Measurements from ENCODE around the gene VAC14.

VAC14 gene

DNA sequence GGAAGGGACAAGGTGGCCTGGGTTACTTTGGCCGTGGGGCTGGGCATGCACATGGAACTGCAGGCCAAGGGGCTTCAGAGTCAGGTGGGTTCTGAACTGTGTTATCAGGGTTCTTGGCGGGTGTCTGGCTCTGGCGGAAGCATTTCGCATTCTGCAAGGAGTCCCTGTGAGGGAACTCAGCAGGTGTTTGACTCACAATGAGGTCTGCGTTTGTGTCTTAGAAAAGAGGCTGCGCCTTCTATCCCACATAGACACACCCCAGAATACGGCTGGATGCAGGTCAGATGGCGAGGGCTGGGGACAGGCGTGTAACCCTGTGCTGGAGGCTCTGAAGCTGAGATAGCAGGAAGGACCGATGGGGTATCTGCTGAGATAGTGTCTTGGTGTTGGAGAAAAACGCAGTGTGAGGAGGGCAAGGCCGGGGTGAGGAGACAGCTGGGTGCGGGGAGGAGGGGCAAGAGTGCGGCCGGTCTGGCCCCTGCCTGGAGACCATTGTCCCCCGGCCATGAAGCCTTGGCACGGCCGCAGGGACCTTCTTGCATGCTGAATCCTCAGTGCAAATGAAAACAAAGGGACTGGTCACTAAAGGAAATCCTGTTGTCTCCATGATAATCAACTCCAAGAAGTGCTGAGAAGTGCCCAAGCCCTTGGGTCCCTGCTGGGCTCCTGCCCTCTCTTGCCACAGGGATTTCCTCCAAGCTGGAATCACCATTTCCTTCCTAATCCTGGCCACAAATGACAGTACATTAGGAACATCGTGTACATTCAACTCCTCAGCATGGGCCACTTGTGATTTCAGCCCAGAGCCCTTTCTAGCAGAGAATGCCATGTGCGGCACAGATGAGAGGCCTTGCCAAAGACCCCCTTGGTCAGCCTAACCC, 92.4 kb downstream of the VAC14 start:
- no peak for TF ChIP-seq POLR2AphosphoS5 (IDR thresholded peaks at IDR 0.05; ENCODE audit: low read depth, low read length)
- TF ChIP-seq POLR2A (IDR thresholded peaks at IDR 0.05; ENCODE audit: low read depth, low read length) = no peak
- no peak for TF ChIP-seq TAF1 (IDR thresholded peaks at IDR 0.05; ENCODE audit: borderline replicate concordance, low read depth, low read length)
- DNase-seq (ENCODE audit: insufficient read length) = no peak
- FAIRE-seq = no peak

DNA sequence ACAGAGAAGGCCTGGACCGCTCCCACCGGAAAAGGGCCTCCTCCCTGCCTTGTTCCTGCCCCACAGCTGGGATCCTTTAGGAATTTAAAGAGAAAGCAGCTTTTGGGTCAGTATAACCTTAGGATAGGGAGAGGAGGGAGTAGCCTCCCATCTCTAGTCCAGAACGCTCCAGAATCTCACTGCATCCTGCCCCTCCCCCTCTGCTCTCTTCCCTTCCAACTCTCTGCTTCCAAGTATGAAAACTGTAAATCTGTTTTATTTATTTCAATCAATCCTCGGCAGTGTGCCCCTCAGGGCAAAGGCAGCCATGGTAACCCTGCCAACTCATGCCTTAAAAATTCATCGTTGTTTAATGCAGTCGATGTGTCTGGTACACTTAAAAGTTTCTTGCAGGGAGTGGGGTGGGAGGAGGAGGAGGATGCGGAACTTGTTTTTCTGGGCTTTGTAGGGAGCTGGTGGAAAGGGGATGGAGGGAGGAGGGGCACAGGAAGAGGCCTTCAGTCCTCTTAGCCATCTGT, 94.0 kb downstream of the VAC14 start:
- no peak for DNase-seq (ENCODE audit: insufficient read length)
- no peak for TF ChIP-seq POLR2A (IDR thresholded peaks at IDR 0.05; ENCODE audit: low read depth, low read length)
- no peak for TF ChIP-seq TAF1 (IDR thresholded peaks at IDR 0.05; ENCODE audit: borderline replicate concordance, low read depth, low read length)
- TF ChIP-seq POLR2AphosphoS5 (IDR thresholded peaks at IDR 0.05; ENCODE audit: low read depth, low read length) = no peak
- FAIRE-seq = no peak

DNA sequence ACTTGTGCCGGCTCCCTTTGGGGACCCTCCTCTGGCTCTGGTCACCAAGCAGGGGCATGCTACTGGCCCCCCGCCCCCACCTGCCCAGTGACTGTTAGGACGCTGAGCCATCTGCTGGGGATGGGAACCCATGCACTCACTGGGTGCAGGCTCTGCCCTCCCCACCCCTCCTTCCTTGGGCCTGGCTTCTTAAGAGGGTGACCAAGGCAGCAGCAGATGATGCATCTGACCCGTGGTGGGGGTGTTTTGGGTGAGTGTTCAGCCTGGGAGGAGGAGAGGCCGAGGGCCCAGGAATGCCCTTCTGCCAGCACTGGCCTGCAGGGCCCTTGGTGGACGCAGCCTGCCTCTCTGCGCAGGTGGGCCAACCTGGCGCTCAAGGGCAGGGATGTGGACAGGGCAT, 95.9 kb downstream of the VAC14 start:
- DNase-seq (ENCODE audit: insufficient read length) = no peak
- no peak for TF ChIP-seq POLR2AphosphoS5 (IDR thresholded peaks at IDR 0.05; ENCODE audit: low read depth, low read length)
- TF ChIP-seq POLR2A (IDR thresholded peaks at IDR 0.05; ENCODE audit: low read depth, low read length) = no peak
- no peak for TF ChIP-seq TAF1 (IDR thresholded peaks at IDR 0.05; ENCODE audit: borderline replicate concordance, low read depth, low read length)
- no peak for FAIRE-seq

DNA sequence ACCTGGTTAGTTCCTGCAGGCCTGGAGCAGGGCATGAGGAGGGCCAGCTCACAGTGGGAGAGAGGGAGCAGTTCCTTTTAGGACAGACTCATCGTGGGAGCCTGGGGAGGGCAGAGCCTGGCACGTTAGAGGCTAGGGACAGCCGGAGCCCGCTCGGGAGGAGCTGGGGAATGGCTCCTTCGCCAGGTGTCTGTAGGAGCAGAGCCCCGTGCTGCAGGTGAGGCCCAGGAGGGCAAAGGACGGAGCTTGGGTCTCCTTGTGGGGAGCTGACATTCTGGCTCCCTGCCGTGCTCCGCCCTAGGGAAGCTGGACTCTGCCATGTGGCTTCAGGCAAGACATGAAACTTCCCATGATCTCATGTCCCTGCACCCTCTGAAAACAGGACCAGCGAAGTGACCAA, 96.4 kb downstream of the VAC14 start:
- no peak for TF ChIP-seq POLR2A (IDR thresholded peaks at IDR 0.05; ENCODE audit: low read depth, low read length)
- no peak for TF ChIP-seq TAF1 (IDR thresholded peaks at IDR 0.05; ENCODE audit: borderline replicate concordance, low read depth, low read length)
- no peak for TF ChIP-seq POLR2AphosphoS5 (IDR thresholded peaks at IDR 0.05; ENCODE audit: low read depth, low read length)
- FAIRE-seq = no peak
- DNase-seq (ENCODE audit: insufficient read length) = no peak

DNA sequence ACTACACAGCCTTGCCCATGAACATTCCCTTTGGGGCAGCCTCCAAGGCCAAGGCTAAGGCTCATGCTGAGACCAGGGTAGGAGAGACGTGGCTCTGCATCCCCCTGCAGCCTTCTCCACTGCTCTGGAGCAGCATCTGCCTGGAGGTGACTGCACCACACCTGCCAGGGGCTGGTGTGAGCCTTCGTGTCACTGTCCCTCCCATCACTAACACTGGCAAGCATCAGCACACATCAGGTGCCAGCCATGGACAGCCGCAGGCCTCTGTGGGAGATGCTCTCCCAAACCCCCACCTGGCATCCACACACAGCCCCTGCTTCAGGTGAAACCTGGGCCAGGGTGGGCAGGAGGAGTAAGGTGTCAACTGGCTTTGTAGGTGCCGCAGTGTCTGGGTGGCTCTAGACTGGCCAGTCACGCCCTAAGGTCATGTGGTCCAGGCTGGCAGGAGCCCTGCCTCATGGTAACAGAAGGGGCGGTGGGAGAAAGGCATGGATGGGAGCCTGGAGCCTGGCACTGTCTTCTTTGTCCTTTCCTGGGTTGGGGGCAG, 97.0 kb downstream of the VAC14 start:
- DNase-seq (ENCODE audit: insufficient read length) (no peak), FAIRE-seq (no peak)
- TF ChIP-seq POLR2AphosphoS5 (IDR thresholded peaks at IDR 0.05; ENCODE audit: low read depth, low read length) (no peak), TAF1 (IDR thresholded peaks at IDR 0.05; ENCODE audit: borderline replicate concordance, low read depth, low read length) (no peak), POLR2A (IDR thresholded peaks at IDR 0.05; ENCODE audit: low read depth, low read length) (no peak)

DNA sequence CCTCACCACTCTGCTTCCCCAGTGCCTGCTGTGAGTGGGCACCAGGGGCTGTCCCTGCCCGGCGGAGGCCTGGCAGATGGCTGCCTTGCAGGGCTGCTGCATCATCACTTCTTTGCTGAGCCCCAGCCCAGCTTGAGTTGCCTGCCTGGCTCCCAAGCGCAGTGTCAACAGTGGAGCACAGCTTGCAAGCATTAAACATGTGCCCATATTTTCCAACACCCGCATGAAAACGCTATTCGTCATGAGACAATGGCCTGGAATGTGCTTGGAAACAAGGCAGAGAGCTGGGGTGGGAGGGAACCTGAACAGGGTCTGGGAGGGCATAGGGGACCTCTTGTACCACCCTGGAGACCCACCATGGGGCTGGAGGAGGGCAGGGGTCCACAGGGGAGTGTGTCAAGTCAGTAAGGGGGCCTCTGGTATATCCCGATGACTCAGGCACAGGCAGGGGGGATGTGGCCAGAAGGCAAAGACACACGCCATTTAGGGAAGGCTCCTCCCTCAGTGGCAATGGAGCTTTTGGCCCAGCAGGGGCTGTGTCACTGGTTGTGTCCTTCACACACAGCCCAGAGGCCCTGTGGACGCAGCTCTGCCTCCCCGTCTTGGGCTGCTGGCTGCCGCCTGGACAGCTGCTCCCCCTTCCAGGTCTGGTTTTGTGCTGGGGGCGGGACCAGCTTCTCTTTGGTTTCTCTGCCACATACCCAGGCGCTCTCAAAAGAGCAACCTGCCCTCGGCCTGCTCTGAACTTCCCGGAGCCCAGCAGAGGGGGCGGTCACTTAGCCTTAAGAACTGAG, 97.7 kb downstream of the VAC14 start:
- no peak for TF ChIP-seq POLR2AphosphoS5 (IDR thresholded peaks at IDR 0.05; ENCODE audit: low read depth, low read length)
- TF ChIP-seq TAF1 (IDR thresholded peaks at IDR 0.05; ENCODE audit: borderline replicate concordance, low read depth, low read length) = no peak
- TF ChIP-seq POLR2A (IDR thresholded peaks at IDR 0.05; ENCODE audit: low read depth, low read length) = no peak
- FAIRE-seq = no peak
- no peak for DNase-seq (ENCODE audit: insufficient read length)

DNA sequence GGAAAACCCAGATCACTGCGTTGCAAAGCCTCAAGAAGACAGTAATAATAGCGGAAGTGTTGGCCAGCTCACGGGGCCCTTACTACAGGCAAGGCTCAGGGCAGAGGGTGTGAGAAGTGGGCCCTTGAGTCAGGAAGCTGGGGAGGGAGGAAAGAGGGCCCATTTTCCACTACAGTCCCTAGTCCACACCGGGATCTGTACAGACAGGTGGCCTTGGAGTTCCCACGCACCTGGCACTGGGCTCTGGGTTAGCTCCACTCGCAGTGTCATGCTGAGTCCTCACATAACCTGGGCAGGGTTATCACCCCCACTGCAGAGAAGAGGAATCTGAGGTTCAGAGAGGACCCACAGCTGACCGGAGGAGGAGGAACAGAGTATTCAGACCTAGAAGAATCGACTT, 98.3 kb downstream of the VAC14 start:
- TF ChIP-seq POLR2A (IDR thresholded peaks at IDR 0.05; ENCODE audit: low read depth, low read length) = no peak
- TF ChIP-seq POLR2AphosphoS5 (IDR thresholded peaks at IDR 0.05; ENCODE audit: low read depth, low read length) = no peak
- TF ChIP-seq TAF1 (IDR thresholded peaks at IDR 0.05; ENCODE audit: borderline replicate concordance, low read depth, low read length) = no peak
- FAIRE-seq (no peak), DNase-seq (ENCODE audit: insufficient read length) (no peak)

DNA sequence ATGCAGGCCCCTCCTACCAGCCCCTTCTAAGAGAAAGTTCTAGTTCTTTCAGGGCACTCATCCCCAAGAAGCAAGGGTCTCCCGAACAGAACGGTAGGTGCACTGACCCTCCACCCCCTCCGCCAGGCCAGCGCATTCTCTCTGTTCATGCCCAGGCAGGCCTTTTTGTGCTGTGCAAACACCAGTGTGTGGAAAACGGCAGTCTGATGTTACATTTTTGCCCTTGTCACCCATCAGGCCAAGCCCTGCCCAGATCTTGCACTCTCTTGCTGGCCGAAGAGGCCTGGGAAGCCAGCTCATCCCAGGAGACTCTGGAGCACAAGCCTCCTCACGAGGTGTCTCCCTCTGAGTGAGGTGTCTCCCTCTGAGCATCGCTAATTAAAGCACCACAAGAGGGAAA, 99.0 kb downstream of the VAC14 start:
- TF ChIP-seq POLR2AphosphoS5 (IDR thresholded peaks at IDR 0.05; ENCODE audit: low read depth, low read length) (no peak), TAF1 (IDR thresholded peaks at IDR 0.05; ENCODE audit: borderline replicate concordance, low read depth, low read length) (no peak), POLR2A (IDR thresholded peaks at IDR 0.05; ENCODE audit: low read depth, low read length) (no peak)
- FAIRE-seq = no peak

DNA sequence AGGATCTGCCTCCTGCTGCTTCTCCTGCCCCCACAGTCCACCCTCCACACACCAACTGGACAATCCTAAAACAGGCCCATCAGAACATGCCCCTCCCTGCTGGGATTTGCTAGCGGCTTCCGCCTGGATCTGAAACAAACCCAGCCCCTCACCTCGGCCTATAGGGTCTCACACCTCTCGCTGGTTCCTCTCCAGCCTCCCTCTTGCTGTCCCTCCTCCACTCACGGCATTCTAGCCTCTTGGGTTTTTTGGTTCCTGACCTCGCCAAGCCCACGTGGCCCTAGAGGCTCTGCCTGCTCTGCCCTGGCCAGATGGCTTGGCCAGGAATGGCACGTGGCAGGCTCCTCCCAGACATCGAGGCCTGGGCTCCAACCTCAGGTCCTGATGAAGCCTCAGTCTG, 99.4 kb downstream of the VAC14 start:
- no peak for FAIRE-seq
- TF ChIP-seq POLR2A (IDR thresholded peaks at IDR 0.05; ENCODE audit: low read depth, low read length) (no peak), TAF1 (IDR thresholded peaks at IDR 0.05; ENCODE audit: borderline replicate concordance, low read depth, low read length) (no peak), POLR2AphosphoS5 (IDR thresholded peaks at IDR 0.05; ENCODE audit: low read depth, low read length) (no peak)
- DNase-seq (ENCODE audit: insufficient read length) = no peak

More for the DNA sequence above, 99.0 kb downstream of the VAC14 start:
- DNase-seq (ENCODE audit: insufficient read length) = no peak

DNA sequence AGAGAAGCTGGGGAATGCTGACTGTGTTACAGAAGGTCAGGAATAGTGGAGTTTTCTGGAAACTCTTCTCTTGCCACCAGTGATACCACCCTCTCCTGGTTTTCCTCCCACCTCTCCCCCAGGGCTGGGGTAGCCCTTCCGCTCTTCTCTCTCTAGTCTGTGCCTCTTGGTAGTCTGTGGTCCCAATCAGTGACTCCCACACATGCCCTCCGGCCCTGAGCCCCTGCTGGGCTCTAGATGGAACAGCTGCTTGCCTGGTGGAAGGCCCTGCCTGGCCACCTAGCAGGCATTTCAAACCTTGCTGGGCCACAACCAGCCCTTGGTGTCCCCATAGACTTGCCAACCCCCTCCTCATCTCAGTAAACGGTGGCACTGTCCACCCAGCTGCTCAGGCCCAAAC, 99.9 kb downstream of the VAC14 start:
- no peak for DNase-seq (ENCODE audit: insufficient read length)
- TF ChIP-seq POLR2A (IDR thresholded peaks at IDR 0.05; ENCODE audit: low read depth, low read length) = no peak
- TF ChIP-seq TAF1 (IDR thresholded peaks at IDR 0.05; ENCODE audit: borderline replicate concordance, low read depth, low read length) = no peak
- TF ChIP-seq POLR2AphosphoS5 (IDR thresholded peaks at IDR 0.05; ENCODE audit: low read depth, low read length) = no peak
- no peak for FAIRE-seq
